CD4-positive, alpha-beta memory T cell (primary cell): ENCODE data around the gene IP6K2. TPM values are rescaled to one million over a fixed set of nuclear protein-coding genes. Genes with fewer than 3 reads are reported as not detected.
"Not testable (repeated sequence)": the region's sequence is repeated elsewhere in the genome, so short reads cannot be mapped to it uniquely, and the experiment has no call there.

Source experiments
- CTCF ChIA-PET: fragments of 350-600 bp; sonication (Branson Sonifier 250); formaldehyde crosslinking; loops from one replicate; lab custom pipeline; 2021; ENCODE audit warnings: inconsistent platforms; ENCODE audit not compliant: partially characterized antibody; lab: Charles Lee
- POLR2A ChIA-PET: fragments of 350-600 bp; sonication (Branson Sonifier 250); formaldehyde crosslinking; loops from one replicate; lab custom pipeline; 2021; ENCODE audit not compliant: partially characterized antibody; lab: Charles Lee
- DNase-seq, 5 donors: peaks; one replicate each; pipeline versions ENCODE4 v3.0.0 to v3.0.0-alpha.2; 2020 to 2022; ENCODE audit warnings: mixed read lengths in 1 of 5
- H3K27ac ChIP-seq: one replicate; pipeline ENCODE4 v1.7.0; 2013; ENCODE audit warnings: low read depth, low read length
- H3K27me3 ChIP-seq: 2 replicates; pipeline ENCODE4 v1.7.0; 2013; ENCODE audit warnings: mild to moderate bottlenecking, low read length, moderate library complexity; ENCODE audit not compliant: insufficient read depth
- H3K36me3 ChIP-seq: 2 replicates; pipeline ENCODE4 v1.7.0; 2013; ENCODE audit warnings: mild to moderate bottlenecking, low read length, moderate library complexity; ENCODE audit not compliant: insufficient read depth
- H3K4me1 ChIP-seq: 2 replicates; pipeline ENCODE4 v1.7.0; 2013; ENCODE audit warnings: mild to moderate bottlenecking, low read length, moderate library complexity; ENCODE audit not compliant: insufficient read depth
- H3K4me3 ChIP-seq, 2 donors: one replicate each; pipeline ENCODE4 v1.7.0; 2013; ENCODE audit warnings: low read length in 2 of 2, mild to moderate bottlenecking in 1 of 2
- H3K9me3 ChIP-seq, 2 donors: one replicate each; pipeline ENCODE4 v1.7.0; 2013; ENCODE audit warnings: low read length in 2 of 2, control low read depth in 1 of 2; ENCODE audit not compliant: control insufficient read depth in 1 of 2
- H3K27ac Mint-ChIP-seq, 7 donors: one replicate each; pipeline ENCODE4 v1.8.0; 2020 to 2021; ENCODE audit warnings: mixed read lengths in 7 of 7, mild to moderate bottlenecking in 6 of 7, inconsistent platforms in 3 of 7, moderate library complexity in 3 of 7
- H3K27me3 Mint-ChIP-seq, 2 donors: one replicate each; pipeline ENCODE4 v1.8.0; 2020 to 2021; ENCODE audit warnings: mixed read lengths in 2 of 2
- H3K36me3 Mint-ChIP-seq, 2 donors: one replicate each; pipeline ENCODE4 v1.8.0; 2020 to 2021; ENCODE audit warnings: mixed read lengths in 2 of 2, inconsistent platforms in 1 of 2, mild to moderate bottlenecking in 1 of 2
- H3K4me1 Mint-ChIP-seq, 4 donors: one replicate each; pipeline ENCODE4 v1.8.0; 2020 to 2021; ENCODE audit warnings: mixed read lengths in 4 of 4, mild to moderate bottlenecking in 1 of 4
- H3K4me3 Mint-ChIP-seq, 8 donors: one replicate each; pipeline ENCODE4 v1.8.0; 2020 to 2021; ENCODE audit warnings: mixed read lengths in 8 of 8, mild to moderate bottlenecking in 7 of 8, moderate library complexity in 6 of 8, inconsistent platforms in 3 of 8
- H3K9me3 Mint-ChIP-seq, 8 donors: one replicate each; pipeline ENCODE4 v1.8.0; 2020 to 2021; ENCODE audit warnings: mixed read lengths in 8 of 8, mild to moderate bottlenecking in 5 of 8, inconsistent platforms in 3 of 8, moderate library complexity in 1 of 8
- intact Hi-C: fragments of 100-400 bp; cut with micrococcal nuclease; formaldehyde crosslinking; loops from one replicate; pipeline ENCODE4 v1.15.1; 2023
- polyA plus RNA-seq, 2 donors: library from polyadenylated mRNA; unstranded; fragments of 300-500 nt; fragmentation: Illumina TruSeq; gene quantifications; one replicate each; pipeline ENCODE4 v1.2.3, GENCODE V29; 2021
- total RNA-seq, 2 experiments: library from RNA; stranded (reverse); gene quantifications; one replicate each; pipeline ENCODE4 v1.2.3, GENCODE V29; 2021

The IP6K2 gene
- total and polyA plus RNA-seq, 4 experiments from 2014 or later: 49.4 to 91.8 (median 67.4) TPM

- Histone ChIP-seq H3K27me3 (no peaks in the 10 kb centered on the region), H3K27ac (no peak overlapping the region), H3K4me1 (no peaks in the 10 kb centered on the region), H3K4me3 (no peak overlapping the region), H3K9me3 (no peaks in the 10 kb centered on the region), H3K36me3 (no peaks in the 10 kb centered on the region)
- intact Hi-C loops: loop anchor here (2.0 kb wide), 1 partner anchor 339 kb away; no protein-coding TSS in a partner anchor
- H3K36me3 Mint-ChIP-seq: no peaks in the 10 kb centered on the region
- no peaks in the 10 kb centered on the region for H3K9me3 Mint-ChIP-seq
- CTCF ChIA-PET: interaction anchor here (0.5 to 3.2 kb wide), 30 partner anchors 8 to 1303 kb away, joined by 3 to 16 read pairs (median 4); partner anchors contain the start of genes ARIH2, IP6K2, SLC25A20 and WDR6
- POLR2A ChIA-PET: interaction anchor here (0.6 to 1.7 kb wide), 6 partner anchors 23 to 1354 kb away, joined by 3 to 5 read pairs (median 4); partner anchors contain the start of genes ARIH2, IP6K2, NCKIPSD and SLC25A20
- peak; percentile 25 to 43 (median 37) for DNase-seq
- H3K27me3 Mint-ChIP-seq: no peaks in the 10 kb centered on the region
- peaks cover 0 to 10% (median 2%) of the 10 kb centered on the region in 4 donors for H3K4me1 Mint-ChIP-seq
- peak overlapping the region in 1 of 7 donors; percentile 23 for H3K27ac Mint-ChIP-seq
- no peak overlapping the region for H3K4me3 Mint-ChIP-seq
Observed at GRCh38 chr3:48739955-48740823, 23.2 kb upstream of the IP6K2 start.

DNA sequence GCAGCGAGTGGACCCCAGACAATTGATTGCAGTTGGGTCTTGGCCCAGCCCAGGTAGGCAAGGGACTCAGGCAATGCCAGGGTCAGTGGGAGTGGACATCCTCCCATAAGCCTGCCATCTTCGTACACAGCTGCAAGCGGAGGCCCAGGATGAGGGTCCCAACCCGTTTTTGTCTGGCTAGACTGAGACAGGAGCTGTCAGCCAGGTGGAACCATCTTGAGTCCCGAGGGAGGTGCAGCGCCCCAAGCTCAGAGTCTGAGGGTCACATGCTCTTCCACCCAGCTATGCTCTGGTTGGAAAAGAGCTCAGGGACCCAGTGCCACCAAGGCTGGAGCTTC is 22.6 kb upstream of the IP6K2 start:
- Histone ChIP-seq H3K4me3 (no peak overlapping the region), H3K27ac (no peak overlapping the region), H3K27me3 (no peaks in the 10 kb centered on the region), H3K36me3 (no peaks in the 10 kb centered on the region), H3K4me1 (no peaks in the 10 kb centered on the region), H3K9me3 (no peaks in the 10 kb centered on the region)
- H3K36me3 Mint-ChIP-seq: no peaks in the 10 kb centered on the region
- no peaks in the 10 kb centered on the region for H3K9me3 Mint-ChIP-seq
- intact Hi-C loops: no loop called here
- ChIA-PET CTCF (interaction anchor here (0.7 to 2.1 kb wide), 25 partner anchors 9 to 465 kb away, joined by 3 to 16 read pairs (median 4); partner anchors contain the start of genes ARIH2, IP6K2 and SLC25A20), POLR2A (interaction anchor here (0.6 to 1.7 kb wide), 6 partner anchors 23 to 1355 kb away, joined by 3 to 5 read pairs (median 4); partner anchors contain the start of genes ARIH2, IP6K2, NCKIPSD and SLC25A20)
- peaks cover 0 to 10% (median 2%) of the 10 kb centered on the region in 4 donors for H3K4me1 Mint-ChIP-seq
- no peak overlapping the region for H3K4me3 Mint-ChIP-seq
- no peaks in the 10 kb centered on the region for H3K27me3 Mint-ChIP-seq
- peak overlapping the region in 1 of 7 donors; percentile 23 for H3K27ac Mint-ChIP-seq
- no peak for DNase-seq

DNA sequence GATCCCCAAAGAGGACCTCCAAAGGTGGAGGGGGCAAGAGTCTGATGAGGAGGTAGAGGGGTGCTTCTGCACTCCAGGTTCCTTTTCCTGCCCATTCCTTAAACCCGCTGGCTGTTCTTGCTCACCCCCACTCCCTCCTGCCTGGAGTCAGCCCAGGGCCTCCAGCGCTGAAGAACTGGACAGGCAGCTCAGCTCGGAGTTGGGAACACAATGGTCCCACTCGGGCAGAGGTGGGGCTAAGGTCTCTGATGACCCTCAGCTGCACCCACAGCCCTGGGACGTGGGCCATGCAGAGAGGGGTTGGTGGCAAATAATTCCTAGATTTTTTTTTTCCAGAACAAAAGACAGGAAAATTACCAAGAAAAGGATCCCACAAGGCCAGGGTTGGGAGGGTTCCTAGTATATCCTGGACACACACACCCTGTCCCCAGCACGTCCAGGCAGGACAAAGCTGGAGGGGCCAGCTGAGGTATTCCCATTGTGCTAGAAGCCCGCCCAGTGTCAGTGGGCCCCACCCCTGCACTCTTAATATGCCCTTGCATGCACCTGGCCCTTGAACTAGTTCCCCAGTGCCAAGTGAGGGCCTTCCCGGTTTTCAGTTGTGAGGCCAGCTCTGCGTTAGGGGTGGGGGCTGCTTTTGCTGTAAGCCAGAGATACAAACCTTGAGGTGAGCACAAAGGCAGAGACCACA is 22.1 kb upstream of the IP6K2 start:
- H3K36me3 Mint-ChIP-seq: no peaks in the 10 kb centered on the region
- ChIA-PET POLR2A (interaction anchor here (1.0 to 1.7 kb wide), 3 partner anchors 53 to 211 kb away, joined by 3 to 5 read pairs (median 3); partner anchors contain the start of genes NCKIPSD and SLC25A20), CTCF (interaction anchor here (0.7 to 4.0 kb wide), 24 partner anchors 9 to 465 kb away, joined by 3 to 40 read pairs (median 4); partner anchors contain the start of genes ARIH2, IP6K2 and SLC25A20)
- H3K27me3 Mint-ChIP-seq: no peaks in the 10 kb centered on the region
- no peak overlapping the region for H3K4me3 ChIP-seq
- no peak overlapping the region for H3K27ac Mint-ChIP-seq
- intact Hi-C loops: no loop called here
- no peaks in the 10 kb centered on the region for H3K27me3 ChIP-seq
- no peak overlapping the region for H3K27ac ChIP-seq
- no peak overlapping the region for H3K4me3 Mint-ChIP-seq
- no peaks in the 10 kb centered on the region for H3K9me3 ChIP-seq
- no peak for DNase-seq
- H3K36me3 ChIP-seq: no peaks in the 10 kb centered on the region
- H3K4me1 ChIP-seq: no peaks in the 10 kb centered on the region
- no peaks in the 10 kb centered on the region for H3K9me3 Mint-ChIP-seq
- H3K4me1 Mint-ChIP-seq: peaks cover 0 to 10% (median 2%) of the 10 kb centered on the region in 4 donors

DNA sequence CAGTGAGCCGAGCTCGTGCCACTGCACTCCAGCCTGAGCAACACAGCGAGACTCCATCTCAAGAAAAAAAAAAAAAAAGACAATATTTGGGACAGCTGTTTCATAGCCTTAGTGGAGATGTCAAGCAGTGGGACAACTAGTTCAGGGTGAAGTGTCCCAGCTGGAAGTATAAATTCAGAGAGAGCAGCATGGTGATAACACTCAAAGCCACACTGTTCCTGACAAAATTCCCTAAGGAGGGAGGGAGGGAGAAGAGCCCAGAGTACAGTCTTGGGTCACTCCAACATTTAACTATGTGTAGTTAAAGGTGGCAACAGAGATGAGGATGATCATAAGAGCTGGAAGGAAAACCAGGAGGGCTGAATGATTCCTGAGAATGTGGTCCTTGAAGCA is 21.1 kb upstream of the IP6K2 start:
- no peak overlapping the region for H3K4me3 Mint-ChIP-seq
- DNase-seq: no peak
- no peaks in the 10 kb centered on the region for H3K27me3 ChIP-seq
- H3K4me3 ChIP-seq: no peak overlapping the region
- H3K27me3 Mint-ChIP-seq: no peaks in the 10 kb centered on the region
- no peaks in the 10 kb centered on the region for H3K36me3 Mint-ChIP-seq
- POLR2A ChIA-PET: no interaction called here
- H3K4me1 Mint-ChIP-seq: peaks cover 0 to 10% (median 2%) of the 10 kb centered on the region in 4 donors
- H3K27ac Mint-ChIP-seq: peak overlapping the region in 1 of 7 donors; percentile 4
- CTCF ChIA-PET: interaction anchor here (0.7 to 4.0 kb wide), 6 partner anchors 9 to 338 kb away, joined by 3 to 40 read pairs (median 3); no protein-coding TSS in a partner anchor
- intact Hi-C loops: no loop called here
- H3K4me1 ChIP-seq: no peaks in the 10 kb centered on the region
- H3K9me3 ChIP-seq: no peaks in the 10 kb centered on the region
- H3K27ac ChIP-seq: no peak overlapping the region
- H3K9me3 Mint-ChIP-seq: no peaks in the 10 kb centered on the region
- H3K36me3 ChIP-seq: no peaks in the 10 kb centered on the region

- H3K4me3 Mint-ChIP-seq, H3K9me3 ChIP-seq, H3K27me3 Mint-ChIP-seq, H3K36me3 Mint-ChIP-seq, H3K4me1 ChIP-seq, H3K27me3 ChIP-seq, H3K4me1 Mint-ChIP-seq, H3K4me3 ChIP-seq, H3K27ac Mint-ChIP-seq, H3K36me3 ChIP-seq, intact Hi-C loops, H3K9me3 Mint-ChIP-seq, DNase-seq, H3K27ac ChIP-seq: not testable (repeated sequence)
- ChIA-PET POLR2A (interaction anchor here (1.3 kb wide), 1 partner anchor 26 kb away, joined by 4 read pairs; no protein-coding TSS in a partner anchor), CTCF (interaction anchor here (0.7 to 4.0 kb wide), 5 partner anchors 19 to 234 kb away, joined by 3 to 40 read pairs (median 8); partner anchors contain the start of gene SLC25A20)
Observed at GRCh38 chr3:48735075-48735767, 18.2 kb upstream of the IP6K2 start.

DNA sequence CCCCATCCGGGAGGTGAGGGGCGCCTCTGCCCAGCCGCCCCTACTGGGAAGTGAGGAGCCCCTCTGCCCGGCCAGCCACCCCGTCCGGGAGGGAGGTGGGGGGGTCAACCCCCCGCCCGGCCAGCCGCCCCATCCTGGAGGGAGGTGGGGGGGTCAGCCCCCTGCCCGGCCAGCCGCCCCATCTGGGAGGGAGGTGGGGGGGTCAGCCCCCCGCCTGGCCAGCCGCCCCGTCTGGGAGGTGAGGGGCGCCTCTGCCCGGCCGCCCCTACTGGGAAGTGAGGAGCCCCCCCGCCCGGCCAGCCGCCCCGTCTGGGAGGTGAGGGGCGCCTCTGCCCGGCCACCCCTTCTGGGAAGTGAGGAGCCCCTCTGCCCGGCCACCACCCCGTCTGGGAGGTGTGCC is 17.5 kb upstream of the IP6K2 start:
- DNase-seq, H3K4me3 Mint-ChIP-seq, POLR2A ChIA-PET, CTCF ChIA-PET, H3K27ac ChIP-seq, H3K4me3 ChIP-seq, H3K27ac Mint-ChIP-seq, intact Hi-C loops, H3K27me3 ChIP-seq, H3K27me3 Mint-ChIP-seq, H3K9me3 ChIP-seq, H3K36me3 ChIP-seq, H3K4me1 ChIP-seq, H3K9me3 Mint-ChIP-seq, H3K4me1 Mint-ChIP-seq, H3K36me3 Mint-ChIP-seq: not testable (repeated sequence)
